Activated naive CD8-positive, alpha-beta T cell (primary cell): ENCODE measurements around the gene EIF4A3.

Experiments
- H3K27ac Mint-ChIP-seq: one replicate; pipeline ENCODE4 v1.8.0; 2021; ENCODE audit warnings: mixed read lengths
- H3K27me3 Mint-ChIP-seq: one replicate; pipeline ENCODE4 v1.8.0; 2021; ENCODE audit warnings: mixed read lengths
- H3K36me3 Mint-ChIP-seq: one replicate; pipeline ENCODE4 v1.8.0; 2021; ENCODE audit warnings: mixed read lengths
- H3K4me1 Mint-ChIP-seq: one replicate; pipeline ENCODE4 v1.8.0; 2021; ENCODE audit warnings: low read depth, mixed read lengths
- H3K4me3 Mint-ChIP-seq: one replicate; pipeline ENCODE4 v1.8.0; 2021; ENCODE audit warnings: mild to moderate bottlenecking, mixed read lengths
- H3K9me3 Mint-ChIP-seq: one replicate; pipeline ENCODE4 v1.8.0; 2021; ENCODE audit warnings: low read depth, mixed read lengths

The EIF4A3 gene

DNA sequence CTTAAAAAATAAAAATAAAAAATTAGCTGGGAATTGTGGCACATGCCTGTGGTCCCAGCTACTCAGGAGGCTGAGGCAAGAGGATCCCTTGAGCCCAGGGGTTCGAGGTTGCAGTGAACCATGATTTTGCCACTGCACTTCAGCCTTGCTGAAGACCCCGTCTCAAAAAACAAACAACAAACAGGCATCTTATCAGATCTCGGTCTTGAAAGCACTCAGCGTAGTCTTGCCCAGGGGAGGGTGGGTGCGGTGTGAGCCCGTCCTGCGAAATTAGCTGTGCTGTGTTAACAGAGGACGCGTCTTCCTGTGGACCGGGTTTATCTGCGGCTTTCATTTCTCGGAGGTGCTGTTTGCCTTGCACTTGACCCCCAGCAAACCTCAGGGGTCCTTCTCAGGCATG, 40.2 kb downstream of the EIF4A3 start:
- Mint-ChIP-seq H3K9me3 (no peaks in the 10 kb centered on the region), H3K27me3 (no peaks in the 10 kb centered on the region), H3K4me3 (no peak overlapping the region), H3K27ac (no peak overlapping the region), H3K36me3 (no peaks in the 10 kb centered on the region), H3K4me1 (peaks cover 11% of the 10 kb centered on the region)

DNA sequence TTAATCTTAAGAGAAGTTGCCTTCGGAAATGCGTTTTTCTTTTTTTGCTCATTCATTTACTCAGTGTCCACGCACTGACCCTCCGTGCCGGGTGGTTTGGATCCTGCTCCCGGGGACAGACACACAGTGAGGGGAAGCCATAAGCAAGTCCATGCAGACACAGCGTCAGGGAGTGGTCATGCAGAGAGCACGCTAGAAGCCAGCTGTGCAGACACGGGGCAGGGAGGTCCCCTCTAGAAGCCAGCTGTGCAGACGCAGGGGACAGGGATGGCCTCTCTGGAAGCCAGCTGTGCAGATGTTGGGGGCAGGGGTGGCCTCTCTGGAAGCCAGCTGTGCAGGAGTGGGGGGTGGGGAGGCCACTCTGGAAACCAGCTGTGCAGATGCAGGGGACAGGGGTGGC, 40.8 kb downstream of the EIF4A3 start:
- no peak overlapping the region for H3K27ac Mint-ChIP-seq
- no peaks in the 10 kb centered on the region for H3K9me3 Mint-ChIP-seq
- H3K4me3 Mint-ChIP-seq: no peak overlapping the region
- H3K4me1 Mint-ChIP-seq: peaks cover 11% of the 10 kb centered on the region
- no peaks in the 10 kb centered on the region for H3K36me3 Mint-ChIP-seq
- no peaks in the 10 kb centered on the region for H3K27me3 Mint-ChIP-seq

DNA sequence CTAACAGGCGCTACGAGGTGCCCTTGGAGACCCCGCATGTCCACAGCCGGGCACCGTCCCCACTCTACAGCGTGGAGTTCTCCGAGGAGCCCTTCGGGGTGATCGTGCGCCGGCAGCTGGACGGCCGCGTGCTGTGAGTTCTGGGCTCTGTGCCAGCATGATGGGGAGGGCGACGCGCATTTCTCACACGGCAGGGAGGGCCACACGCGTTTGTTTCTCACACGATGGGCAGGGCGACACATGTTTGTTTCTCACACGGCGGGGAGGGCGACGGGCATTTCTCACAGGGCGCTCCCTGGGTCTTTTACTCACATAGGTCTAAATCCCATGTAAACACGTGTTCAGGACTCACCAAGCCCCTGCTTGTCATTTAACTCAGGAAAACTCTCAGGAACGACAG, 41.2 kb downstream of the EIF4A3 start:
- H3K4me3 Mint-ChIP-seq: no peak overlapping the region
- no peaks in the 10 kb centered on the region for H3K27me3 Mint-ChIP-seq
- H3K36me3 Mint-ChIP-seq: no peaks in the 10 kb centered on the region
- H3K9me3 Mint-ChIP-seq: no peaks in the 10 kb centered on the region
- peaks cover 13% of the 10 kb centered on the region for H3K4me1 Mint-ChIP-seq
- no peak overlapping the region for H3K27ac Mint-ChIP-seq

DNA sequence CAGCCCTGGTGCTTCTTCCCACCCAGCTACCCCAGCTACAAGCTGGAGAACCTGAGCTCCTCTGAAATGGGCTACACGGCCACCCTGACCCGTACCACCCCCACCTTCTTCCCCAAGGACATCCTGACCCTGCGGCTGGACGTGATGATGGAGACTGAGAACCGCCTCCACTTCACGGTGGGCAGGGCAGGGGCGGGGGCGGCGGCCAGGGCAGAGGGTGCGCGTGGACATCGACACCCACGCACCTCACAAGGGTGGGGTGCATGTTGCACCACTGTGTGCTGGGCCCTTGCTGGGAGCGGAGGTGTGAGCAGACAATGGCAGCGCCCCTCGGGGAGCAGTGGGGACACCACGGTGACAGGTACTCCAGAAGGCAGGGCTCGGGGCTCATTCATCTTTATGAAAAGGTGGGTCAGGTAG, 42.0 kb downstream of the EIF4A3 start:
- Mint-ChIP-seq H3K27me3 (no peaks in the 10 kb centered on the region), H3K4me3 (no peak overlapping the region), H3K36me3 (no peaks in the 10 kb centered on the region), H3K27ac (no peak overlapping the region), H3K9me3 (no peaks in the 10 kb centered on the region), H3K4me1 (peaks cover 21% of the 10 kb centered on the region)

DNA sequence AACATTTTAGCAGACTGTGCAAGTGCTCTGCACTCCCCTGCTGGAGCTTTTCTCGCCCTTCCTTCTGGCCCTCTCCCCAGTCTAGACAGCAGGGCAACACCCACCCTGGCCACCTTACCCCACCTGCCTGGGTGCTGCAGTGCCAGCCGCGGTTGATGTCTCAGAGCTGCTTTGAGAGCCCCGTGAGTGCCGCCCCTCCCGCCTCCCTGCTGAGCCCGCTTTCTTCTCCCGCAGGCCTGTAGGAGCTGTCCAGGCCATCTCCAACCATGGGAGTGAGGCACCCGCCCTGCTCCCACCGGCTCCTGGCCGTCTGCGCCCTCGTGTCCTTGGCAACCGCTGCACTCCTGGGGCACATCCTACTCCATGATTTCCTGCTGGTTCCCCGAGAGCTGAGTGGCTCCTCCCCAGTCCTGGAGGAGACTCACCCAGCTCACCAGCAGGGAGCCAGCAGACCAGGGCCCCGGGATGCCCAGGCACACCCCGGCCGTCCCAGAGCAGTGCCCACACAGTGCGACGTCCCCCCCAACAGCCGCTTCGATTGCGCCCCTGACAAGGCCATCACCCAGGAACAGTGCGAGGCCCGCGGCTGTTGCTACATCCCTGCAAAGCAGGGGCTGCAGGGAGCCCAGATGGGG, 42.5 kb downstream of the EIF4A3 start:
- H3K36me3 Mint-ChIP-seq: no peaks in the 10 kb centered on the region

DNA sequence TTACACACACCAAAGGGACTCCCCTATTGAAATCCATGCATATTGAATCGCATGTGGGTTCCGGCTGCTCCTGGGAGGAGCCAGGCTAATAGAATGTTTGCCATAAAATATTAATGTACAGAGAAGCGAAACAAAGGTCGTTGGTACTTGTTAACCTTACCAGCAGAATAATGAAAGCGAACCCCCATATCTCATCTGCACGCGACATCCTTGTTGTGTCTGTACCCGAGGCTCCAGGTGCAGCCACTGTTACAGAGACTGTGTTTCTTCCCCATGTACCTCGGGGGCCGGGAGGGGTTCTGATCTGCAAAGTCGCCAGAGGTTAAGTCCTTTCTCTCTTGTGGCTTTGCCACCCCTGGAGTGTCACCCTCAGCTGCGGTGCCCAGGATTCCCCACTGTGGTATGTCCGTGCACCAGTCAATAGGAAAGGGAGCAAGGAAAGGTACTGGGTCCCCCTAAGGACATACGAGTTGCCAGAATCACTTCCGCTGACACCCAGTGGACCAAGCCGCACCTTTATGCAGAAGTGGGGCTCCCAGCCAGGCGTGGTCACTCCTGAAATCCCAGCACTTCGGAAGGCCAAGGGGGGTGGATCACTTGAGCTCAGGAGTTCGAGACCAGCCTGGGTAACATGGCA, 43.4 kb downstream of the EIF4A3 start:
- no peaks in the 10 kb centered on the region for H3K9me3 Mint-ChIP-seq
- H3K27me3 Mint-ChIP-seq: no peaks in the 10 kb centered on the region
- no peaks in the 10 kb centered on the region for H3K36me3 Mint-ChIP-seq
- H3K4me3 Mint-ChIP-seq: peak overlapping the region; percentile 71
- H3K27ac Mint-ChIP-seq: no peak overlapping the region
- peaks cover 28% of the 10 kb centered on the region for H3K4me1 Mint-ChIP-seq

More for the DNA sequence above, 42.5 kb downstream of the EIF4A3 start:
- H3K9me3 Mint-ChIP-seq: no peaks in the 10 kb centered on the region
- H3K27me3 Mint-ChIP-seq: no peaks in the 10 kb centered on the region
- no peak overlapping the region for H3K4me3 Mint-ChIP-seq
- H3K4me1 Mint-ChIP-seq: peaks cover 26% of the 10 kb centered on the region
- no peak overlapping the region for H3K27ac Mint-ChIP-seq

DNA sequence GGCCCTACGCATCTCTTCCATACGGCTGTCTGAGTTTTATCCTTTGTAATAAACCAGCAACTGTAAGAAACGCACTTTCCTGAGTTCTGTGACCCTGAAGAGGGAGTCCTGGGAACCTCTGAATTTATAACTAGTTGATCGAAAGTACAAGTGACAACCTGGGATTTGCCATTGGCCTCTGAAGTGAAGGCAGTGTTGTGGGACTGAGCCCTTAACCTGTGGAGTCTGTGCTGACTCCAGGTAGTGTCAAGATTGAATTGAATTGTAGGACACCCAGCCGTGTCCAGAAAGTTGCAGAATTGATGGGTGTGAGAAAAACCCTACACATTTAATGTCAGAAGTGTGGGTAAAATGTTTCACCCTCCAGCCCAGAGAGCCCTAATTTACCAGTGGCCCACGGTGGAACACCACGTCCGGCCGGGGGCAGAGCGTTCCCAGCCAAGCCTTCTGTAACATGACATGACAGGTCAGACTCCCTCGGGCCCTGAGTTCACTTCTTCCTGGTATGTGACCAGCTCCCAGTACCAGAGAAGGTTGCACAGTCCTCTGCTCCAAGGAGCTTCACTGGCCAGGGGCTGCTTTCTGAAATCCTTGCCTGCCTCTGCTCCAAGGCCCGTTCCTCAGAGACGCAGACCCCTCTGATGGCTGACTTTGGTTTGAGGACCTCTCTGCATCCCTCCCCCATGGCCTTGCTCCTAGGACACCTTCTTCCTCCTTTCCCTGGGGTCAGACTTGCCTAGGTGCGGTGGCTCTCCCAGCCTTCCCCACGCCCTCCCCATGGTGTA, 44.1 kb downstream of the EIF4A3 start:
- Mint-ChIP-seq H3K27me3 (no peaks in the 10 kb centered on the region), H3K4me1 (peaks cover 28% of the 10 kb centered on the region), H3K4me3 (peak overlapping the region; percentile 93), H3K9me3 (no peaks in the 10 kb centered on the region), H3K27ac (no peak overlapping the region), H3K36me3 (no peaks in the 10 kb centered on the region)

DNA sequence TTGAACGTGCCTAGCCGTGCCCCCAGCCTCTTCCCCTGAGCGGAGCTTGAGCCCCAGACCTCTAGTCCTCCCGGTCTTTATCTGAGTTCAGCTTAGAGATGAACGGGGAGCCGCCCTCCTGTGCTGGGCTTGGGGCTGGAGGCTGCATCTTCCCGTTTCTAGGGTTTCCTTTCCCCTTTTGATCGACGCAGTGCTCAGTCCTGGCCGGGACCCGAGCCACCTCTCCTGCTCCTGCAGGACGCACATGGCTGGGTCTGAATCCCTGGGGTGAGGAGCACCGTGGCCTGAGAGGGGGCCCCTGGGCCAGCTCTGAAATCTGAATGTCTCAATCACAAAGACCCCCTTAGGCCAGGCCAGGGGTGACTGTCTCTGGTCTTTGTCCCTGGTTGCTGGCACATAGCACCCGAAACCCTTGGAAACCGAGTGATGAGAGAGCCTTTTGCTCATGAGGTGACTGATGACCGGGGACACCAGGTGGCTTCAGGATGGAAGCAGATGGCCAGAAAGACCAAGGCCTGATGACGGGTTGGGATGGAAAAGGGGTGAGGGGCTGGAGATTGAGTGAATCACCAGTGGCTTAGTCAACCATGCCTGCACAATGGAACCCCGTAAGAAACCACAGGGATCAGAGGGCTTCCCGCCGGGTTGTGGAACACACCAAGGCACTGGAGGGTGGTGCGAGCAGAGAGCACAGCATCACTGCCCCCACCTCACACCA, 44.8 kb downstream of the EIF4A3 start:
- H3K36me3 Mint-ChIP-seq: no peaks in the 10 kb centered on the region
- H3K27me3 Mint-ChIP-seq: no peaks in the 10 kb centered on the region
- H3K27ac Mint-ChIP-seq: peak overlapping the region; percentile 85
- no peaks in the 10 kb centered on the region for H3K9me3 Mint-ChIP-seq
- H3K4me1 Mint-ChIP-seq: peaks cover 28% of the 10 kb centered on the region
- peak overlapping the region; percentile 93 for H3K4me3 Mint-ChIP-seq

DNA sequence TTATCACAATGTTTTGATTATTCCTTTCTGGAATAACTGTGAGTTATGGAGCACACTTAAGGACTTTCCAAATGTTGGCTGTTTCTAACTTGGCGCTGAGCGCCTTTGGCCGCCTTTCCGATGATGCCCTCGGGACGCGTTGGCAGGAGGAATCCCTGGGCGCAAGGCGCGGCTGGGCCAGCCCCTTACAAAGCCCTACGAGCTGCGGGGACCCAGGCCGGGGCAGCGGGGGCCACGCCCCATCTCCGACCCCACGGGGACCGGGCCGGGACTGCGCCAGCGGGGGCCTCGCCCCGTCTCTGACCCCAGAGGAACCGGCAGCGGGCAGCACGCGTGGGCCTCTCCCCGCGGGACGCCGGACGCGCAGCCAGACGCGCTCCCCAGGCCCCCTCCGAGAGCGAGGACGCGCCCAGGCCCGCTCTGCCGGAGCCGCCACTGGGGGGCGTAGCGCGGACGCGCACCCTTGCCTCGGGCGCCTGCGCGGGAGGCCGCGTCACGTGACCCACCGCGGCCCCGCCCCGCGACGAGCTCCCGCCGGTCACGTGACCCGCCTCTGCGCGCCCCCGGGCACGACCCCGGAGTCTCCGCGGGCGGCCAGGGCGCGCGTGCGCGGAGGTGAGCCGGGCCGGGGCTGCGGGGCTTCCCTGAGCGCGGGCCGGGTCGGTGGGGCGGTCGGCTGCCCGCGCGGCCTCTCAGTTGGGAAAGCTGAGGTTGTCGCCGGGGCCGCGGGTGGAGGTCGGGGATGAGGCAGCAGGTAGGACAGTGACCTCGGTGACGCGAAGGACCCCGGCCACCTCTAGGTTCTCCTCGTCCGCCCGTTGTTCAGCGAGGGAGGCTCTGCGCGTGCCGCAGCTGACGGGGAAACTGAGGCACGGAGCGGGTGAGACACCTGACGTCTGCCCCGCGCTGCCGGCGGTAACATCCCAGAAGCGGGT, 45.6 kb downstream of the EIF4A3 start, which contains the start of gene GAA:
TSS of gene GAA (plus strand) at position 571 of the 935 bp plus-strand sequence. CDS start 3,006 bp downstream, outside the sequence.
- Mint-ChIP-seq H3K4me3 (peak within 1 kb of the TSS; percentile 93), H3K36me3 (no peaks in the 10 kb centered on the region), H3K9me3 (no peaks in the 10 kb centered on the region), H3K27me3 (no peaks in the 10 kb centered on the region), H3K4me1 (peaks cover 28% of the 10 kb centered on the region), H3K27ac (peak within 1 kb of the TSS; percentile 85)

DNA sequence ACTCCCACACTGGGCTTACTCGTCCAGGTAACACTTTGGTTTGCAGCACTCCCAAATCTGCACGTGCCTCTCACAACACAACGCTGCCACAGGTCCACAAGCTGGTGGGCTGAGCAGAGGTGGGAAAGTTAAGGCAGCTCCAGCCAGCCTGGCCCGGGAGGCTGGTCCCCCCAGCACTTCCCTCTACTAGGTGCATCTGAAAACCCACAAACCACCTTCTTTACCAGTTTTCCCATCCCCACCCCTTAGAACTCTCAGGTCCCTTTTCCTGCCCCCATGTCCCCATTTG, 46.9 kb downstream of the EIF4A3 start:
- peaks cover 28% of the 10 kb centered on the region for H3K4me1 Mint-ChIP-seq
- peak overlapping the region; percentile 91 for H3K4me3 Mint-ChIP-seq
- H3K27me3 Mint-ChIP-seq: no peaks in the 10 kb centered on the region
- no peaks in the 10 kb centered on the region for H3K9me3 Mint-ChIP-seq
- peak overlapping the region; percentile 77 for H3K27ac Mint-ChIP-seq
- H3K36me3 Mint-ChIP-seq: no peaks in the 10 kb centered on the region

DNA sequence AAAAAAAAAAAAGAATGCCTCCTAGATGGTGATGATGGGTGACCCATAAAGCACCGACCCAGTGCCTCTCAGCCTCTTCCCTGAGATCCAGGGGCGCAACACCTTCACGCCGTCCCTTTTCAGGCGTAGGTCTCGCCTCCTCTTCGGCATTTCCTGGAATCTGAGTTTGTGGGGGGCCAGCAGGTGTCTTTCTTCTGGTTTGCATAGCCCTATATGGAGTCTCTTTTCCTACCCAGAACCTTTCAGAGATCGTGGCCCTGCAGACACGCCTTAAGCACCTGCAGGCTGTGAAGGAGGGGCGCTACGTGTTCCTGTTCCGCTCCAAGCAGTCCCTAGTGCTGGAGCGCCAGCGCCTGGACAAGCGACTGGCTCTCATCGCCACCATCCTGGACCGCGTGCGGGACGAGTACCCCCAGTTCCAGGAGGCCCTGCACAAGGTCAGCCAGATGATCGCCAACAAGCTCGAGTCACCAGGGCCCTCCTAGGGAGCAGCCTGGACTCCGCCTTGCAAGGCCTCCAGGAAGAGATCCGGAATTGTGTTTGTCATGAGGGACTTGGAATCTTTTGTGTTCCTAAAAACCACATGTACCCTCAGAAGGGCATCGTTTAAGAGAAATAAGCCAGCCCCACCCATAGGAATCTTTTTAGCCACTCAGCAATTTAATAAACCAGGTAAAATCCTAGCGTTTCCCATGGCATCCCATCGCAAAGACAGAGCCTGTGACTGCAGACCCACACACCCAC, 47.5 kb downstream of the EIF4A3 start:
- H3K4me1 Mint-ChIP-seq: peaks cover 28% of the 10 kb centered on the region
- no peaks in the 10 kb centered on the region for H3K9me3 Mint-ChIP-seq
- no peaks in the 10 kb centered on the region for H3K27me3 Mint-ChIP-seq
- no peak overlapping the region for H3K27ac Mint-ChIP-seq
- no peak overlapping the region for H3K4me3 Mint-ChIP-seq
- H3K36me3 Mint-ChIP-seq: no peaks in the 10 kb centered on the region

DNA sequence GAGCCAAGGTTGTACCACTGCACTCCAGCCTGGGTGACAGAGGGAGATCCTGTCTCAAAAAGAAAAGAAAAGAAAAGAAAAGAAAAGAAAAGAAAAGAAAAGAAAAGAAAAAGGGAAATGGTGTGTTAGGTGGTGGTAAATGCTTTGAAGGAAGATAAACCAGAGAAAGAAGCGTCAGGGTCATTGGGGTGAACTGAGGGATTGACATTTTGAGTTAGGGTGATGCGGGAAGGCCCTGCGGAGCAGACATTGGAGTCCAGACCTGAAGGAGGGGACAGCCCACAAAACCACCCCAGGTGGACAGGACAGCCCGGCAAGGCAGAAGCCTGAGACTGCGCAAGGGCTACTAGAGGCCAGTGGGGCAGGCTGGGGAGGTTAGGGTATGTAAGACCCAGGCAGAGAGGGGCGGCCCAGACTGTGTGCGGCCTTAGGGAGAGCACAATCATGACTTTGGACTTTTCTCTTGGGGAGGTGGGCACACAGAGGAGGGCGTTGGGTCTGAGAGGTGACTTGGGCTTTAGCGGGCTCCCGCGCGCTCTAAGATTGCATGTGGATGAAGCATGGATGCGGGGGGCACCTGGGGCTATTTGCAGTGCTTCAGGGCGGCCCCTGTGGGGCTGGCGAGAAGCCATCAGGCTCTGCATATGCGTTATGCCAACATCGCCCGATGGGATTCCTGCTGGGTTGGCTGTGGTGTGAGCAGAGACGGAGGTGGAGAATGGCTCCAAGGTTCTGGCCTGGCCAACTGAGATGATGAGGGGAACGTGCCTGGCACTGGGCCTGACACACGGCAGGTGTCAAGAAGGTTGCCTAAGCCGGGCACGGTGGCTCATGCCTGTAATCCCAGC, 48.9 kb downstream of the EIF4A3 start:
- H3K27ac Mint-ChIP-seq: no peak overlapping the region
- H3K4me1 Mint-ChIP-seq: peaks cover 25% of the 10 kb centered on the region

DNA sequence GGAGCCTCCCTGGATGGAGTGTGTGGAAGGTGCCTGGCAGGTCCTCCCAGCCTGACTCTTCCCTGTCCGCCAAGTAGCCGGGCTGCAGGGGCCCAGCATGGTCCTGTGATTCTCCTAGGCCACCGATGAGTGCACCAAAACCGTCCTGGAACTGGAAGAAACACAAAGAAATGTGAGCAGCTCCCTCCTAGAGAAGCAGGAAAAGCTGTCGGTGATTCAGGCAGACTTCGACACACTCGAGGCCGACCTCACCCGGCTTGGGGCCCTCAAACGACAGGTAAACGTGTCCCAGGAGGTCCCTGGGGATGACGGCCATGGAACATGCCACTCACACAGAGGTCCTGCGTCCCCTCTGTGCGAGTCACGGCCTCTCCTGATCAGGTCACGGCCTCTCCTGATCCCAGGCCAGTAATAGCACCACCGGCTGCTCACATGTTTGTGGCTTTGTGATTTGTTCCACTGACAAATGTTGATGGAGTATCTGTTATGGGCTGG, 49.8 kb downstream of the EIF4A3 start:
- H3K27ac Mint-ChIP-seq: no peak overlapping the region
- no peak overlapping the region for H3K4me3 Mint-ChIP-seq
- H3K4me1 Mint-ChIP-seq: peaks cover 20% of the 10 kb centered on the region
- no peaks in the 10 kb centered on the region for H3K27me3 Mint-ChIP-seq
- no peaks in the 10 kb centered on the region for H3K36me3 Mint-ChIP-seq
- no peaks in the 10 kb centered on the region for H3K9me3 Mint-ChIP-seq

More for the DNA sequence above, 48.9 kb downstream of the EIF4A3 start:
- Mint-ChIP-seq H3K27me3 (no peaks in the 10 kb centered on the region), H3K4me3 (no peak overlapping the region), H3K9me3 (no peaks in the 10 kb centered on the region), H3K36me3 (no peaks in the 10 kb centered on the region)
